Epidermal melanocyte (primary cell): ENCODE results near the gene TBC1D13.

Source experiments
- DNase-seq: peaks from one replicate; pipeline ENCODE4 v3.0.0; 2011; ENCODE audit warnings: low spot score; ENCODE audit not compliant: insufficient read length

TBC1D13 gene

GRCh38 chr9:128820665-128821583 is 33.9 kb downstream of the TBC1D13 start:
- no peak for DNase-seq

- peak; percentile 5 for DNase-seq
These were observed 34.7 kb downstream of the TBC1D13 start for GRCh38 chr9:128821584-128822406.

DNA sequence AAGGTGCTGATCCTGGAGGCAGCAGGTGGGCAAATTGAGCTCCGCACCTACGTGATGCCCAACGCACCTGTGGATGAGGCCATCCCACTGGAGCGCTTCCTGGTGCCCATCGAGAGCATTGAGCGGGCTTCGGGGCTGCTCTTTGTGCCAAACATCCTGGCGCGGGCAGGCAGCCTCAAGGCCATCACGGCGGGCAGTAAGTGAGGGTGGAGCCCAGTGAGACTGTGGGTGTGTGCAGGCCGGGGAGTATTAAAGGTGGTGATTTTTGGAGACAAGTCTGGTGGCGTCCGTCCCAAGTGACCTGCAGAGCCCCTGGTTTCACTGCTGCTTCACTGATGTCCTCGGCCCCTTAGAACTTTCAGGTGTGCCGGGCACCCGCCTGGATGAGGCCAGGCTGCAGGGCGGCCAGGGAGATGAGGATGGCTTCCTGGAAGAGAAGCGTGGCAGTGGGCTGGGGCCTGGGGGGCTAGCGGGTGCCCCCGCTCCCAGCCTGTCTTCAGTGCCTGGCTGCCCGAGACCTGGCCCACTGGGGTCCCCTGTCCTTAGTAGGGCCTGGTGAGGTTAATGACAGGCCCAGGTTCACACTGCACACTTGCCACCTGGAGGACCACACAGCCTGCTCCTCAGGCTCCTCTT is 35.5 kb downstream of the TBC1D13 start:
- peak; percentile 2 for DNase-seq

GRCh38 chr9:128823362-128823902 is 36.4 kb downstream of the TBC1D13 start:
- DNase-seq: peak; percentile 8

- peak; percentile 6 for DNase-seq
These were observed 36.9 kb downstream of the TBC1D13 start for GRCh38 chr9:128823903-128824406.

DNA sequence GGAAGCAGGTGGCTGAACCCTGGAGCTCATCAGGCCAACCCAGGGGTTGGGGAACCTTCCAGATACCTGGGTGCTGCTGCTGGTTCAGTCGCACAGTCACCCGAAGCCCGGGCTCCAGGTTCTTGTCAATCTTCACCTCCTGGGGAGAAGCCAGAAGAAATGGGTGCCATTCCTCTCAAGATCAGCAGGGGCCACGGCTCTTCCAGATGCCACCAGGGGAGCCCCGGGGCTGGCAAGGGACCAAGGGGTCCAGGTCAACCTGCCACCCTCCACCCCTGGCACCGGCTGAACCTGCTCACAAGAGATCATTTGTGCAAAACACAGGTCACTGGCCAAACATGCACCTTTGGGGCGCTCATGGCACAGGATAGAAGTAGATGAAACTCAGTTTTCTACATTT is 37.9 kb downstream of the TBC1D13 start:
- DNase-seq: peak; percentile 15

- DNase-seq: no peak
These were observed 39.1 kb downstream of the TBC1D13 start for GRCh38 chr9:128825923-128826700.

DNA sequence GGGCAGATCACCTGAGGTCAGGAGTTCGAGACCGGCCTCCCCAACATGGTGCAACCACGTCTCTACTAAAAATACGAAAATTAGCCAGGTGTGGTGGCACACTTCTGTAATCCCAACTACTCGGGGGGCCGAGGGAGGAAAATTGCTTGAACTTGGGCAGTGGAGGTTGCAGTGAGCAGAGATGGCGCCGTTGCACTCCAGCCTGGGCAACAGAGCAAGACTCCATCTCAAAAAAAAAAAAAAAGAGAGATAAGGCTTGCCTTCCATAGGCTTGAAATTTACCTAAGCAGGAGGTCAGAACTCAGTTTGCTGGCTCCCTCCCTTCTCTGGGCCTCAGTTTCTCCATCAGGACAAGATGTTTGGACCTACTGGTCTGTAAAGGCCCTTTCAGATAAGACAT is 41.2 kb downstream of the TBC1D13 start:
- no peak for DNase-seq

DNA sequence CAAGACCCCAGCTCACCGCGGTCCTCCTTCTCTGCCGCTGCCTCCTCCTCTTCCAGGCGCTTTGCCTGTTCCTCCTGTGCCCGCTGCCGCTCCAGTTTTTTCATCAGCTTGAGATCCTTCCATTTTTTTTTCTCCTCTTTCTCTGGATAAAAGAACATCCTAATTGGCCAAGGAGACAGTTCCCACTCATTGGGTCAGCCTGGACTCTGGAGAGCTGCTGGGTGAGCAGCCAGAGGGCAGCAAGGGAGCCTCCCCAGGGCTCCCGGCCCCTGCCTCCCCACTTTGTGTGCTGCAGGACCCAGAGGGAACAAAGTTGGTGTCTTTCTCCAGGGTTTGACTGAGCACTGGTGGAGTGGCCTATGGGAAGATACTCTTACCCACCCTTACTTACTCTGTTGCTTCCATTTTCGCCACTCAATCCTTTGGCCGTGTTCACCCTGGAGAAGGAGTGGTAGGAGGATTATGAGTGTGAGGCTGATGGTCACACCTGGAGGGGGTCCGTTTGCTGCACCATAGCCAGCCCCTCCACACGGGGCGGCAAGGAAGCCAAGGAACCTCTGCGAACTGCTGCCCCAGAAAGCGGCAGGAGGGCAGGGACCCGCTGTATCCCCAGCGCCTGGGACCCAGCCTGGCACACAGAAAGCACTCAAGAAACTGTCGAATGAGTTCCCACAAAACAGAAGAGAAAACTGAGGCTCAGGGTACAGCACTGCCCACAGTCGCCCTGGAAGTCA is 41.8 kb downstream of the TBC1D13 start:
- no peak for DNase-seq

DNA sequence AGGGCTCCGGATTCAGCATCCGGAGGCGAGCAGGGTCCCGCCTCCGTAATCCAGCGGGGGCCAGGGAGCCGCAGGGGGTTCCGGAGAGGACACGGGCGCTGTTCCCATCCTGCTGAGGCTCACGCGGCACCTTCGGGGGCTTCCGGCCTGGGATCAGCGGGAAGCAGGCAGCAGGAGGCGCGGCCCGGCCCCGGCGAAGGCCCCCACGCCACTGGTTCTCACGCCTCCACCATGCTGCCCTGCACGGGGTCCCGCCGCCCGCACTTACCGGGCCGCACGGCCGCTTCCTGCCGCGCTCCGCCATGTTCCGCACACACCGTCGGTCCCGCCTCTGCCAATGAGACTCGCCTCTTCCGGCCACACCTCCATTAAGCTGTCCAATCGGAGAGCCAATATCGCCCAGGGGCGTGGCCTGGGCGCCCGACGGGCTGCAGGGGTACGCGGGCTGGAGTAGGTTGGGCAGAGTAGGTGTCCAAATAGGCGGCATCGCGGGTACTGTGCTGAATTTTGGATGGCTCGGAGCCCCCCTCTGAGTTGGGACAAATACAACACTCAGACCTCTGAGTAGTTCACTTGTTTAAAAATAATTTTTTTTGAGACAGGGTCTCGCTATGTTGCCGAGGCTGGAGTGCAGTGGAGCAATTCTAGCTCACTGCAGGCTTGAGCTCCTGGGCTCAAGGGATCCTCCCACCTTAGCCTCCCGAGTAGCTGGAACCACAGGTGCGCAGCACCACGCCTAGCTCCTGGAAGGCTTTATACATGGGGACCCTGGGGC is 42.6 kb downstream of the TBC1D13 start, which contains the start of gene SPOUT1:
TSS of gene SPOUT1 (minus strand) at position 318 of the 775 bp plus-strand sequence. CDS start at position 304, 14 bp downstream.
- peak; percentile 97 for DNase-seq

GRCh38 chr9:128833696-128834095 is 46.6 kb downstream of the TBC1D13 start:
- no peak for DNase-seq

DNA sequence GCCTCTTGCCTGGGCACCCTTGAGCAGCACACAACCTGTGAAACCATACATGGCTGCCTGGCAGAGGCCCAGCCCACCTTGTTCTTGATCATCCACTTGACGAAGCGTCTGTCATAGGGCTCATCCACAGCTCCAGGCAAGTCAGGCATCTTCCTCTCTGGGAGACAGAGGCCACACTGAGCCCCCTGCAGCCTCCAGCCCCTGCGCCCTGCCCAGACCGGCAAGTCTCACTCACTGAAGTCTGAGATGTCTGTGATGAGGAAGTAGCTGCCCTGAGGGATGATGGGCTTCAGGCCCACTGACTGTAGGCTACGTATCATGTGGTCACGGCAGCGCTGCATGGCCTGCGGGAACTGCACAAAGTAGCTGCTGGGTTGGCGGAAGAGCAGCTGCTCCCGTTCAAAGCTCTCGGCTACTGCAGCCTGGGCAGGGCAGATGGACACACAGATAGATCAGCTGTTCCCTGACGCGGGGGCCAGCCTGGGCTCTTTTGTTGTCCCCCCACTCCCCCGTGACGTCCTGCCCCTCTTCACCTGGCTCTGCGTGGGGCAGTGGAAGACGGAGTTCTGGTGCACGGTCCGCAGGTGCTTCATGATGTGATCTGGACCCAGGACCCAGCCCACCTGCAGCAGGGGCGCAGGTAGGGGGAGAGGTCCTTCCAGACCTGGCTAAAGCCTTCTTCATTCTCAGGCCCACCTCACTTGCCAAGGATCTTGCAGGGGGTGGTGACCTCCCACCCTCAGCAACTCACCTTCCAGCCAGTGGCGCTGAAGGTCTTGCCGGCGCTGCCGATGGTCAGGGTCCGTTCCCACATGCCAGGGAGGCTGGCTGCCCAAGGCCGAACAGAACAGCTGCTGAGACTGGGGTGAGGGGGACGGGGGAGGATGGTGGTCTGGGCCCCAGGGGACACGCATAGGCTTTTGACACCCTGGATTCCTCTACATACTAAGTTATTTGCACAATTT is 48.5 kb downstream of the TBC1D13 start:
- DNase-seq: no peak

DNA sequence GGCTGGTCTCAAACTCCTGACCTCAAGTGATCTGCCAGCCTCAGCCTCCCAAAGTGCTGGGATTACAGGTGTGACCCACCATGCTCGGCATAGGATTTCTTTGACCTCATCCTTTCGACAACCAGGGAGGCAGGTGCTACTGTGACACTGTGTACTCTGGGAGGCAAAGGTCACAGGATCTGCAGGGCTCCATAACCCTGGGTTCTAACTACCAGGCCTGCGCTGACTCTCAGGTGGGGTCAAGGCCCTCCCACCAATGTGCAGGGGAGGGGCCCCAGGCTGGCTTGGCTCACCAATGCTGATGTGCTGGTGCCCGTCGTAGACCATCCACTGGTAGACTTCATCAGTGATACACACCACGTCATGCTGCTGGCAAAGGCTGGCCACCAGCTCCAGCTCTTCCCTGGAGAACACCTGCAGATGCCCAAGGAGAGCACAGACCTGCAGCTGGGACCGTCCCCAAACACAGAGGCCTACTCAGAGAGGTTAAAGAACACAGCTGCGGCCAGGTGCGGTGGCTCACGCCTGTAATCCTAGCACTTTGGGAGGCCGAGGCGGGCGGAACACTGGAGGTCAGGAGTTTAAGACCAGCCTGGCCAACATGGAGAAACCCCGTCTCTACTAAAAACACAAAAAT is 49.6 kb downstream of the TBC1D13 start:
- DNase-seq: no peak

DNA sequence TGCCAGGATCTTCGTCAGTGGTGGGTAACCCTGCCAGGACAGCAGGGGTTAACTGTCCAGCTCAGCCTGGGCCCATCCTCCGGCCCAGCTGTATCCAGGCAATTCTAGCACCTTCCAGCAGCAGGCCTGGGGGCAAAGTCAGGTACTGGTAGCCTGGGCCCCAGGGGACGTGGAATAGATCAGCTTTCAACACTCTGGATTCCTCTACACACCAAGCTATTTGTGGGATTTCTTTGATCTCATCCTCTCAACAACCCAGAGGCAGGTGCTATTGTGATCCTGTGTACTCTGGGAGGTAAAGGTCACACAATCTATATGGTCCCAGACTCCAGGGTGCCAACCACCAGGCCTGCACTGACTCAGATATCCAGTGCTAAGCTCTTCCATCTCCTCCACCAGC is 51.3 kb downstream of the TBC1D13 start:
- no peak for DNase-seq

DNA sequence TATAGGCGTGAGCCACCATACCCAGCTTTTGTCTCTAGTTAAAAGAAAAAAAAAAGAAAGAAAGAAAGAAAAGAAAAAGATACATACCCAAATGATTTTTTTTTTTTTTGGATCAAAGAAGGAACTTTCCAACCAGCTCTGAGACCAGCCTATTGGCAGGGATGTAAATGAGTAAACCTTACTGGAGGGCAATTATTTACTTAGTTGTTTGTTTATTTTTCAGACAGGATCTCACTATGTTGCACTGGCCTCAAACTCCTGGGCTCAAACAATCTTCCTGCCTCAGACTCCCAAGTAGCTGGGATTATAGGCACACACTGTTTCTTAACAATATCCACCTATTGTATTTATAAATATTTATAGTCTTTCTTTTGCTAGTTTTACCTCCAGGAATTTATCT is 53.5 kb downstream of the TBC1D13 start:
- DNase-seq: no peak

GRCh38 chr9:128841694-128842492 is 54.8 kb downstream of the TBC1D13 start:
- DNase-seq: no peak
